K562 (cell line): ENCODE measurements around the gene ANKH. TPM values are rescaled to one million over a fixed set of nuclear protein-coding genes. Genes with fewer than 3 reads are reported as not detected.

Source experiments
- ARID2 ChIP-seq: fragments of 450-650 bp; IDR thresholded peaks from 2 replicates; pipeline ENCODE4 v1.6.1; 2017; ENCODE audit warnings: antibody characterized with exemption, mild to moderate bottlenecking
- EZH2 ChIP-seq: IDR thresholded peaks from 2 replicates; pipeline ENCODE4 v1.6.1; 2012; ENCODE audit warnings: low read depth, mild to moderate bottlenecking, inconsistent platforms, low read length, borderline replicate concordance
- HCFC1 ChIP-seq: IDR thresholded peaks from 2 replicates; pipeline ENCODE4 v1.6.1; 2012; ENCODE audit warnings: low read depth, low read length, improper control_type of control experiment
- JUND ChIP-seq, 2 experiments: IDR thresholded peaks; 2 replicates in 1 of 2; 3 replicates in 1 of 2; pipeline ENCODE4 v1.6.1; 2011; ENCODE audit warnings: borderline replicate concordance in 2 of 2, low read depth in 2 of 2, low read length in 2 of 2, improper control_type of control experiment in 1 of 2, missing biosample characterization in 1 of 2, missing genetic modification characterization in 1 of 2, missing genetic modification reagents in 1 of 2
- KDM2B ChIP-seq: fragments of 250-450 bp; sonication (Bioruptor Pico); IDR thresholded peaks from 2 replicates; pipeline ENCODE4 v1.8.0; 2021; ENCODE audit warnings: mild to moderate bottlenecking, moderate library complexity
- POLR2B ChIP-seq: fragments of 450-650 bp; IDR thresholded peaks from 2 replicates; pipeline ENCODE4 v1.6.1; 2018; ENCODE audit warnings: low read depth; ENCODE audit not compliant: partially characterized antibody
- RAD21 ChIP-seq, 2 experiments: fragments of 250-450 bp in 1 of 2; fragments of 450-650 bp in 1 of 2; sonication (Bioruptor Pico) in 1 of 2; formaldehyde crosslinking in 1 of 2; IDR thresholded peaks in 1 of 2; conservative IDR thresholded peaks in 1 of 2; 2 replicates each; pipeline versions ENCODE4 v1.4.0 to v1.8.0; 2020 to 2022; ENCODE audit warnings: mild to moderate bottlenecking in 2 of 2, moderate library complexity in 1 of 2
- SMC3 ChIP-seq: conservative IDR thresholded peaks from 2 replicates; pipeline ENCODE4 v1.6.1; 2011; ENCODE audit warnings: low read depth, low read length, improper control_type of control experiment; ENCODE audit not compliant: insufficient read depth
- ZNF354B ChIP-seq: fragments of 250-450 bp; sonication (Bioruptor Pico); IDR thresholded peaks from 2 replicates; pipeline ENCODE4 v1.4.0; 2020
- polyA plus RNA-seq, 8 experiments: library from polyadenylated mRNA; depleted of rRNA in 4 of 8; stranded (reverse) in 5 of 8; unstranded in 3 of 8; fragments of >200 nt; fragmentation: Nextera tagmentation in 2 of 8; fragmentation: Illumina TruSeq in 1 of 8; extraction: Ambion mirVana in 2 of 8; extraction: Trizol in 1 of 8; gene quantifications; 2 replicates each; pipeline versions ENCODE4 v1.2.1 to v1.2.3, GENCODE V29; 2011 to 2014; ENCODE audit warnings: inconsistent platforms in 1 of 8, missing spikeins in 1 of 8
- total RNA-seq, 7 experiments: library from RNA; depleted of rRNA in 6 of 7; stranded (reverse); fragments of >200 nt in 6 of 7; fragmentation: Illumina TruSeq in 2 of 7; extraction: Trizol in 2 of 7; gene quantifications; 2 replicates each; pipeline versions ENCODE4 v1.2.1 to v1.2.3, GENCODE V29; 2011 to 2021; ENCODE audit warnings: low replicate concordance in 1 of 7
- TF ChIP-seq, protein P1 (sequence below): conservative IDR thresholded peaks from 2 replicates; pipeline ENCODE4 v1.6.1; 2011; ENCODE audit warnings: low read depth, mild to moderate bottlenecking, low read length; ENCODE audit not compliant: control insufficient read depth
- TF ChIP-seq, protein P2 (sequence below): fragments of 250-450 bp; sonication (Bioruptor Pico); IDR thresholded peaks from 2 replicates; pipeline ENCODE4 v1.5.0; 2021
- TF ChIP-seq, protein P3 (sequence below), 2 experiments: fragments of 450-650 bp in 1 of 2; sonication (generic) in 1 of 2; formaldehyde crosslinking; conservative IDR thresholded peaks; 2 replicates each; pipeline versions ENCODE4 v1.4.0 to v1.8.1; 2020 to 2022; ENCODE audit warnings: mild to moderate bottlenecking in 1 of 2, missing genetic modification reagents in 1 of 2
- TF ChIP-seq, protein P4 (sequence below), 2 experiments: fragments of 450-650 bp; IDR thresholded peaks; 2 replicates each; pipeline ENCODE4 v1.6.1; 2016; ENCODE audit warnings: mild to moderate bottlenecking in 2 of 2, borderline replicate concordance in 1 of 2, low read depth in 1 of 2, moderate library complexity in 1 of 2

Gene ANKH
- total and polyA plus RNA-seq, 9 of the 15 experiments (the other 6 are each of a cell fraction or from before 2014, with no cell fraction given): 0.79 to 12.2 (median 4.5) TPM

DNA sequence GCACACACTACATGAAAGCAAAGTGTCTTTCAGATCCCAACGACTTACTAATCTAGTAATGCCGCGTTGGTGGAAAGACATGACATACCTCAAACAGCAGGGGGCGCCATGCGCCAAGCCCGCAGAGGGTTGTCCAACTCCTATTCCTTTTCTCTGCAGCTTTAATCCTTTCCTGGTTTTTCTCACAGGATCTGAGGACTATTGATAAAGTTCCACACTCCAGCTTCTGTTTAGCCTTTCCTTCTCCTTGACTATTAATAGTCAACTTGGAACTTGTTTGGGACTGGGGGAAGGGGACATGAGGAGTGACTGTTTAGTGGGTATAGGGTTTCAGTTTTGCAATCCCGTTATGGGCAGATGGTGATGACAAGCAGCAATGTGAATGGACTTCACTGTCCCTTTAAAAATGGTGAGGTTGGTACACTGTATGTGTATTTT, 144.1 kb downstream of the ANKH start (continued):
- TF ChIP-seq JUND (IDR thresholded peaks at IDR 0.05; ENCODE audit: borderline replicate concordance, low read depth, low read length) (peak; percentile 36; the same call in 1 of the 2 replicates), JUND (tag; IDR thresholded peaks at IDR 0.05; ENCODE audit: borderline replicate concordance, low read depth, low read length) (no peak), HCFC1 (no peak), POLR2B (no peak), SMC3 (peak; percentile 89), ZNF354B (no peak), KDM2B (CRISPR knock-in tag) (no peak), RAD21 (CRISPR knock-in tag; conservative IDR thresholded peaks at IDR 0.05 in 1 of 2, IDR thresholded peaks at IDR 0.05 in 1 of 2) (peak; percentile 98 to 99), ARID2 (peak; percentile 66; the same call in 1 of the 2 replicates), EZH2 (peak; percentile 53; the same call in 1 of the 2 replicates)
- TF ChIP-seq, protein P1, sequence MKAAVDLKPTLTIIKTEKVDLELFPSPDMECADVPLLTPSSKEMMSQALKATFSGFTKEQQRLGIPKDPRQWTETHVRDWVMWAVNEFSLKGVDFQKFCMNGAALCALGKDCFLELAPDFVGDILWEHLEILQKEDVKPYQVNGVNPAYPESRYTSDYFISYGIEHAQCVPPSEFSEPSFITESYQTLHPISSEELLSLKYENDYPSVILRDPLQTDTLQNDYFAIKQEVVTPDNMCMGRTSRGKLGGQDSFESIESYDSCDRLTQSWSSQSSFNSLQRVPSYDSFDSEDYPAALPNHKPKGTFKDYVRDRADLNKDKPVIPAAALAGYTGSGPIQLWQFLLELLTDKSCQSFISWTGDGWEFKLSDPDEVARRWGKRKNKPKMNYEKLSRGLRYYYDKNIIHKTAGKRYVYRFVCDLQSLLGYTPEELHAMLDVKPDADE: no peak
- TF ChIP-seq, protein P2, sequence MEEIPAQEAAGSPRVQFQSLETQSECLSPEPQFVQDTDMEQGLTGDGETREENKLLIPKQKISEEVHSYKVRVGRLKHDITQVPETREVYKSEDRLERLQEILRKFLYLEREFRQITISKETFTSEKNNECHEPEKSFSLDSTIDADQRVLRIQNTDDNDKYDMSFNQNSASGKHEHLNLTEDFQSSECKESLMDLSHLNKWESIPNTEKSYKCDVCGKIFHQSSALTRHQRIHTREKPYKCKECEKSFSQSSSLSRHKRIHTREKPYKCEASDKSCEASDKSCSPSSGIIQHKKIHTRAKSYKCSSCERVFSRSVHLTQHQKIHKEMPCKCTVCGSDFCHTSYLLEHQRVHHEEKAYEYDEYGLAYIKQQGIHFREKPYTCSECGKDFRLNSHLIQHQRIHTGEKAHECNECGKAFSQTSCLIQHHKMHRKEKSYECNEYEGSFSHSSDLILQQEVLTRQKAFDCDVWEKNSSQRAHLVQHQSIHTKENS: no peak
- TF ChIP-seq, protein P3, sequence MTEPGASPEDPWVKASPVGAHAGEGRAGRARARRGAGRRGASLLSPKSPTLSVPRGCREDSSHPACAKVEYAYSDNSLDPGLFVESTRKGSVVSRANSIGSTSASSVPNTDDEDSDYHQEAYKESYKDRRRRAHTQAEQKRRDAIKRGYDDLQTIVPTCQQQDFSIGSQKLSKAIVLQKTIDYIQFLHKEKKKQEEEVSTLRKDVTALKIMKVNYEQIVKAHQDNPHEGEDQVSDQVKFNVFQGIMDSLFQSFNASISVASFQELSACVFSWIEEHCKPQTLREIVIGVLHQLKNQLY (CRISPR knock-in tag; conservative IDR thresholded peaks at IDR 0.05): no peak
- TF ChIP-seq, protein P4, sequence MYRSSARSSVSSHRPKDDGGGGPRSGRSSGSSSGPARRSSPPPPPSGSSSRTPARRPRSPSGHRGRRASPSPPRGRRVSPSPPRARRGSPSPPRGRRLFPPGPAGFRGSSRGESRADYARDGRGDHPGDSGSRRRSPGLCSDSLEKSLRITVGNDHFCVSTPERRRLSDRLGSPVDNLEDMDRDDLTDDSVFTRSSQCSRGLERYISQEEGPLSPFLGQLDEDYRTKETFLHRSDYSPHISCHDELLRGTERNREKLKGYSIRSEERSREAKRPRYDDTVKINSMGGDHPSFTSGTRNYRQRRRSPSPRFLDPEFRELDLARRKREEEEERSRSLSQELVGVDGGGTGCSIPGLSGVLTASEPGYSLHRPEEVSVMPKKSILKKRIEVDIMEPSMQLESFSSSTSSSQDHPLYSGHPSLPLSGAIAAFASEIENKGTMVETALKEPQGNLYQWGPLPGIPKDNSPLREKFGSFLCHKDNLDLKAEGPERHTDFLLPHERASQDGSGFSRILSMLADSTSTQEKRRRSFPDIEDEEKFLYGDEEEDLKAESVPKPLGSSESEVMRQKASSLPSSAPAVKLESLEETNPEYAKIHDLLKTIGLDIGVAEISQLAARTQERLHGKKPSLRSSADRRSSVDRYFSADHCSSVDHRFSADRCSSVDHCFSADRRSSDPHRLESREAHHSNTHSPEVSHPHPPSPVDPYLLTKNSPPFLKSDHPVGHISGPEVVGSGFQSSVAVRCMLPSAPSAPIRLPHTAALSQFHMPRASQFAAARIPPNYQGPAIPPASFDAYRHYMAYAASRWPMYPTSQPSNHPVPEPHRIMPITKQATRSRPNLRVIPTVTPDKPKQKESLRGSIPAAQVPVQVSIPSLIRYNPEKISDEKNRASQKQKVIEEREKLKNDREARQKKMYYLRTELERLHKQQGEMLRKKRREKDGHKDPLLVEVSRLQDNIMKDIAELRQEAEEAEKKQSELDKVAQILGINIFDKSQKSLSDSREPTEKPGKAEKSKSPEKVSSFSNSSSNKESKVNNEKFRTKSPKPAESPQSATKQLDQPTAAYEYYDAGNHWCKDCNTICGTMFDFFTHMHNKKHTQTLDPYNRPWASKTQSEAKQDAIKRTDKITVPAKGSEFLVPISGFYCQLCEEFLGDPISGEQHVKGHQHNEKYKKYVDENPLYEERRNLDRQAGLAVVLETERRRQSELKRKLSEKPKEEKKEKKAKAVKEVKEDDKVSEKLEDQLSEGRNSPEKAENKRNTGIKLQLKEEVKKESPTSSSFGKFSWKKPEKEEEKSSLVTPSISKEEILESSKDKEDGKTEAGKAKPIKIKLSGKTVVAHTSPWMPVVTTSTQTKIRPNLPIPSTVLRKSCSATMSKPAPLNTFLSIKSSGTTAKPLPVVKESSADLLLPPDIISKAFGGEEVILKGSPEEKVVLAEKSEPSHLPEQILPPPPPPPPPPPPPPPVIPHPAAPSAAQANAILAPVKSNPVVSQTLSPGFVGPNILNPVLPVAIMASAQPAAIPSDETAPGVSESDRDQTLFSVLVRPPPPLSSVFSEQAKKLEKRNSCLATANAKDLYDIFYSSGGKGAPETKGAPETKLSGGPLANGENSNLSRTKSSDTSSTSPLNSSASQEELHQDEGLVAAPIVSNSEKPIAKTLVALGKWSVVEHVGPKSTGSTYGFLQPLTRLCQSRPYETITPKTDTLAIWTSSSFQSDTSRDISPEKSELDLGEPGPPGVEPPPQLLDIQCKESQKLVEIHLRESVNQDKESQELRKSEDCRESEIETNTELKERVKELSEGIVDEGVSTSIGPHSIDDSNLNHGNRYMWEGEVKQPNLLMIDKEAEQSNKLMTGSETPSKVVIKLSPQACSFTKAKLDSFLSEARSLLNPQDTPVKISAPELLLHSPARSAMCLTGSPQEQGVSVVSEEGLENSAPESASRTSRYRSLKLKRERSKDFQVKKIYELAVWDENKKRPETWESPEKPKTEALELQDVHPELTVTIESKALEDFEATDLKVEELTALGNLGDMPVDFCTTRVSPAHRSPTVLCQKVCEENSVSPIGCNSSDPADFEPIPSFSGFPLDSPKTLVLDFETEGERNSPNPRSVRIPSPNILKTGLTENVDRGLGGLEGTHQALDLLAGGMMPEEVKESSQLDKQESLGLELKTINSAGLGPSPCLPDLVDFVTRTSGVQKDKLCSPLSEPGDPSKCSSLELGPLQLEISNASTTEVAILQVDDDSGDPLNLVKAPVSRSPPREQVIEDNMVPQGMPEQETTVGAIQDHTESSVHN (IDR thresholded peaks at IDR 0.05; ENCODE audit: borderline replicate concordance in 1 of 2, low read depth in 1 of 2): no peak
